ENCODE measurements around the gene JAKMIP1. TPM values are rescaled to one million over a fixed set of nuclear protein-coding genes. Genes with fewer than 3 reads are reported as not detected.

Gene JAKMIP1
- total RNA-seq, 1 experiment from 2014 or later: not detected

DNA sequence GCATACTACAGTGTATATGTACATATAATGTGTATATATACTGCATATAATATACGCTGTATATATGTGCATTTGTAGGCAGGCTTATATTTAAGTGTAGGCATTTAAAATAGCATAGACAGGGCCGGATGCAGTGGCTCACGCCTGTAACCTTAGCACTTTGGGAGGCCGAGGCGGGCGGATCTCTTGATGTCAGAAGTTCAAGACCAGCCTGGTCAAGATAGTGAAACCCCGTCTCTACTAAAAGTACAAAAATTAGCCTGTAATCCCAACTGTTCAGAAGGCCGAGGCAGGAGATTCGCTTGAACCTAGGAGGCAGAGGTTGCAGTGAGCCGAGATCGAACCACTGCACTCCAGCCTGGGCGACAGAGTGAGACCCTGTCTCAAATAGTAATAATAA, 78.4 kb downstream of the JAKMIP1 start:
- BruUV-seq (replicated peaks): no TSS peak
- no peak for DNase-seq (ENCODE audit: unreplicated experiment)
- CTCF ChIA-PET: no interaction called here
- no peak overlapping the region for H3K4me3 Mint-ChIP-seq (ENCODE audit: unreplicated experiment)
- no peaks in the 10 kb centered on the region for H3K4me1 Mint-ChIP-seq (ENCODE audit: insufficient read depth, unreplicated experiment)
- no peaks in the 10 kb centered on the region for H3K27me3 Mint-ChIP-seq (ENCODE audit: insufficient read depth, unreplicated experiment)
- TF ChIP-seq, protein P1, sequence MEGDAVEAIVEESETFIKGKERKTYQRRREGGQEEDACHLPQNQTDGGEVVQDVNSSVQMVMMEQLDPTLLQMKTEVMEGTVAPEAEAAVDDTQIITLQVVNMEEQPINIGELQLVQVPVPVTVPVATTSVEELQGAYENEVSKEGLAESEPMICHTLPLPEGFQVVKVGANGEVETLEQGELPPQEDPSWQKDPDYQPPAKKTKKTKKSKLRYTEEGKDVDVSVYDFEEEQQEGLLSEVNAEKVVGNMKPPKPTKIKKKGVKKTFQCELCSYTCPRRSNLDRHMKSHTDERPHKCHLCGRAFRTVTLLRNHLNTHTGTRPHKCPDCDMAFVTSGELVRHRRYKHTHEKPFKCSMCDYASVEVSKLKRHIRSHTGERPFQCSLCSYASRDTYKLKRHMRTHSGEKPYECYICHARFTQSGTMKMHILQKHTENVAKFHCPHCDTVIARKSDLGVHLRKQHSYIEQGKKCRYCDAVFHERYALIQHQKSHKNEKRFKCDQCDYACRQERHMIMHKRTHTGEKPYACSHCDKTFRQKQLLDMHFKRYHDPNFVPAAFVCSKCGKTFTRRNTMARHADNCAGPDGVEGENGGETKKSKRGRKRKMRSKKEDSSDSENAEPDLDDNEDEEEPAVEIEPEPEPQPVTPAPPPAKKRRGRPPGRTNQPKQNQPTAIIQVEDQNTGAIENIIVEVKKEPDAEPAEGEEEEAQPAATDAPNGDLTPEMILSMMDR (IDR thresholded peaks at IDR 0.05; ENCODE audit: unreplicated experiment): no peak
- POLR2A ChIA-PET: interaction anchor here (0.6 kb wide), 1 partner anchor 117 kb away, joined by 3 read pairs; no protein-coding TSS in a partner anchor
- no peaks in the 10 kb centered on the region for H3K36me3 Mint-ChIP-seq (ENCODE audit: insufficient read depth, unreplicated experiment)
- intact Hi-C loops (cut with micrococcal nuclease): no loop called here
- H3K27ac Mint-ChIP-seq (ENCODE audit: low read depth, unreplicated experiment): no peak overlapping the region
- H3K9me3 Mint-ChIP-seq (ENCODE audit: unreplicated experiment): peaks cover 22% of the 10 kb centered on the region

DNA sequence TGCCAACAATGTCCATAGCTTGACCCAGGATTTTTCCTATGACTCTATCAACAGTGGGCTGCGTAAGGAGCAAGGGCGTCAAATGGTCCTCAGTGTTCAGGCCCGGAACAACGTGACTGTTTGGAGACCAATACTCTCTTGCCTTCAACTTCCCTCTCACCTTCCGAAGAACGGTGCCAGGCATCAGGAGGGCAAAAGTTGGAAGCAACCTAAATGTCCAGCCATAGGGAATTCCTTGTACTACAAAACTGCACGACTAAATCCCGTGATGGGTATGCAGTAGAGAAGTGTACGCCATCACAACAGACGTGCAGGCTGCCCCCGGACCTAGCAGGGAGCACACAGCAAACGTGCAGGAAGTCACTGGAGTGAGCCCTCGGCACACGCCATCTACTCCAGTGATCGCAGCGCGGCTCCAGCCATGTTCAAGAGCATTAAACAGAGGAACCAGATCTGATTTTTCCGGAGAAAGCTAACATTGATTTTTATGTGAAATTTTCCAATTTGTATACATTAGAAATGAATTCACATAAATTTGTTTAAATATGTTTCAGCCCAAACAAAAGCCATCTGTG, 79.0 kb downstream of the JAKMIP1 start:
- Mint-ChIP-seq H3K27ac (ENCODE audit: low read depth, unreplicated experiment) (no peak overlapping the region), H3K36me3 (ENCODE audit: insufficient read depth, unreplicated experiment) (no peaks in the 10 kb centered on the region), H3K4me1 (ENCODE audit: insufficient read depth, unreplicated experiment) (no peaks in the 10 kb centered on the region), H3K9me3 (ENCODE audit: unreplicated experiment) (peaks cover 22% of the 10 kb centered on the region), H3K27me3 (ENCODE audit: insufficient read depth, unreplicated experiment) (no peaks in the 10 kb centered on the region), H3K4me3 (ENCODE audit: unreplicated experiment) (no peak overlapping the region)
- ChIA-PET POLR2A (no interaction called here), CTCF (no interaction called here)
- intact Hi-C loops (cut with micrococcal nuclease): no loop called here
- DNase-seq (ENCODE audit: unreplicated experiment): no peak
- TF ChIP-seq, protein P1 (IDR thresholded peaks at IDR 0.05; ENCODE audit: unreplicated experiment): no peak
- BruUV-seq (replicated peaks): no TSS peak

DNA sequence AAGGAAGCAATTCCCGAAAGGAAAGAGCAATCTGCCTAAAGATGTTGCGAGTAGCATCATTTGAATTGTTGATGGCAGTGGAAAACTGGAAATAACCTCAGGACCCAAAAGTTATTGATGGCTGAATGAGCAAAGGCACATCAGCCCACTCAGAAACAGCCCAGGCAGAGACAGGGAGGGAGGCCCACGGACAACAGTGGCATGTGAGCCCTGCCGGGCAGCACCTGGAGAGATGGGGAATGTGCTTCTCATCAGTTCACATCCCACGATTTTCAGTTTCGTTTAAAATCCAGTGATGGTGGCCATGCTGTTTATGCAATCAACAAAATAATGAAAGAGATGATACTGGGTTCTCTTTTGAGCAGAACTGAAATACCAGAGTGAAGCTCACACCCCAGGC, 80.0 kb downstream of the JAKMIP1 start:
- ChIA-PET CTCF (interaction anchor here (0.7 to 1.0 kb wide), 2 partner anchors 102 to 609 kb away, joined by 3 to 4 read pairs; no protein-coding TSS in a partner anchor), POLR2A (no interaction called here)
- Mint-ChIP-seq H3K27ac (ENCODE audit: low read depth, unreplicated experiment) (no peak overlapping the region), H3K4me3 (ENCODE audit: unreplicated experiment) (no peak overlapping the region), H3K9me3 (ENCODE audit: unreplicated experiment) (peaks cover 22% of the 10 kb centered on the region), H3K27me3 (ENCODE audit: insufficient read depth, unreplicated experiment) (no peaks in the 10 kb centered on the region), H3K4me1 (ENCODE audit: insufficient read depth, unreplicated experiment) (no peaks in the 10 kb centered on the region), H3K36me3 (ENCODE audit: insufficient read depth, unreplicated experiment) (no peaks in the 10 kb centered on the region)
- intact Hi-C loops (cut with micrococcal nuclease): no loop called here
- TF ChIP-seq, protein P1 (IDR thresholded peaks at IDR 0.05; ENCODE audit: unreplicated experiment): no peak
- no peak for DNase-seq (ENCODE audit: unreplicated experiment)
- no TSS peak for BruUV-seq (replicated peaks)

DNA sequence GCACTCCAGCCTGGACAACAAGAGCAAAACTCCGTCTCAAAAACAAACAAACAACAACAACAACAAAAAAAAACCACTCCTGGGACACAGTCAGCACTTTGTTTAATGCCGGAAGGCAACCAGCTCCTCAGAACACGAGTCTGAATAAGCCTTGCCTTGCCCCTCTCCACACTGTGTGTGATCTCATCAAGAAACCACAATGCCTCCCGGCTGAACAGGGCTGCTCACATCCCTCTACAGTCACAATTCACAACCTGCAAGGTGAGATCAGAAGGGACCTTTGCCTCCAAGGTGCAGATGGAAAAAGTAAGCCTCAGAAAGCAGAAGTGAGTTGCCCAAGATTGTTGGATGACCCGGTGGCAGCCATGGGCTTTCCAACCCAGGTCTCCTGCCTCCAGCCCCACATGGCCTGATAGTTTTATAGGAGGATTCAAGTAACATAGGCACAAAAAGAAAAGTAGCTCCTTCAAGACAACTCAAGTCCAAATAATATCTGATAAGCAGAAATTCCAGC, 80.8 kb downstream of the JAKMIP1 start:
- Mint-ChIP-seq H3K4me3 (ENCODE audit: unreplicated experiment) (no peak overlapping the region), H3K4me1 (ENCODE audit: insufficient read depth, unreplicated experiment) (no peaks in the 10 kb centered on the region), H3K27me3 (ENCODE audit: insufficient read depth, unreplicated experiment) (no peaks in the 10 kb centered on the region), H3K36me3 (ENCODE audit: insufficient read depth, unreplicated experiment) (no peaks in the 10 kb centered on the region), H3K27ac (ENCODE audit: low read depth, unreplicated experiment) (no peak overlapping the region), H3K9me3 (ENCODE audit: unreplicated experiment) (peaks cover 22% of the 10 kb centered on the region)
- POLR2A ChIA-PET: no interaction called here
- CTCF ChIA-PET: interaction anchor here (1.0 kb wide), 1 partner anchor 101 kb away, joined by 4 read pairs; no protein-coding TSS in a partner anchor
- intact Hi-C loops (cut with micrococcal nuclease): no loop called here
- no TSS peak for BruUV-seq (replicated peaks)
- TF ChIP-seq, protein P1 (IDR thresholded peaks at IDR 0.05; ENCODE audit: unreplicated experiment): no peak
- DNase-seq (ENCODE audit: unreplicated experiment): no peak
